IMR-90 (cell line): ENCODE data around the gene NEUROD6.

Experiments used
- MAFK ChIP-seq: IDR thresholded peaks from 2 replicates; pipeline ENCODE4 v1.6.1; 2012; ENCODE audit warnings: low read depth, low read length, improper control_type of control experiment
- POLR2A ChIP-seq: IDR thresholded peaks from 2 replicates; pipeline ENCODE4 v1.6.1; 2012; ENCODE audit warnings: mild to moderate bottlenecking, low read depth, low read length
- RAD21 ChIP-seq: IDR thresholded peaks from 2 replicates; pipeline ENCODE4 v1.6.1; 2012; ENCODE audit warnings: low read length, improper control_type of control experiment
- RFX5 ChIP-seq: IDR thresholded peaks from 2 replicates; pipeline ENCODE4 v1.8.0; 2012; ENCODE audit warnings: low read depth, mild to moderate bottlenecking, low read length, moderate library complexity
- TF ChIP-seq, protein P1 (sequence below): conservative IDR thresholded peaks from 2 replicates; pipeline ENCODE4 v1.5.1; 2012; ENCODE audit warnings: mild to moderate bottlenecking, low read depth, low read length, improper control_type of control experiment

GRCh38 chr7:31372231-31372959, 31.9 kb upstream of the NEUROD6 start:
- TF ChIP-seq RFX5 (no peak), MAFK (no peak), POLR2A (no peak), RAD21 (no peak)
- TF ChIP-seq, protein P1, sequence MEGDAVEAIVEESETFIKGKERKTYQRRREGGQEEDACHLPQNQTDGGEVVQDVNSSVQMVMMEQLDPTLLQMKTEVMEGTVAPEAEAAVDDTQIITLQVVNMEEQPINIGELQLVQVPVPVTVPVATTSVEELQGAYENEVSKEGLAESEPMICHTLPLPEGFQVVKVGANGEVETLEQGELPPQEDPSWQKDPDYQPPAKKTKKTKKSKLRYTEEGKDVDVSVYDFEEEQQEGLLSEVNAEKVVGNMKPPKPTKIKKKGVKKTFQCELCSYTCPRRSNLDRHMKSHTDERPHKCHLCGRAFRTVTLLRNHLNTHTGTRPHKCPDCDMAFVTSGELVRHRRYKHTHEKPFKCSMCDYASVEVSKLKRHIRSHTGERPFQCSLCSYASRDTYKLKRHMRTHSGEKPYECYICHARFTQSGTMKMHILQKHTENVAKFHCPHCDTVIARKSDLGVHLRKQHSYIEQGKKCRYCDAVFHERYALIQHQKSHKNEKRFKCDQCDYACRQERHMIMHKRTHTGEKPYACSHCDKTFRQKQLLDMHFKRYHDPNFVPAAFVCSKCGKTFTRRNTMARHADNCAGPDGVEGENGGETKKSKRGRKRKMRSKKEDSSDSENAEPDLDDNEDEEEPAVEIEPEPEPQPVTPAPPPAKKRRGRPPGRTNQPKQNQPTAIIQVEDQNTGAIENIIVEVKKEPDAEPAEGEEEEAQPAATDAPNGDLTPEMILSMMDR: no peak
